ENCODE data around the gene FHIT. TPM values are rescaled to one million over a fixed set of nuclear protein-coding genes. Genes with fewer than 3 reads are reported as not detected.

Gene FHIT
- total and polyA plus RNA-seq, 4 donors, result 2.1 to 14.7 (median 6.6) TPM

DNA sequence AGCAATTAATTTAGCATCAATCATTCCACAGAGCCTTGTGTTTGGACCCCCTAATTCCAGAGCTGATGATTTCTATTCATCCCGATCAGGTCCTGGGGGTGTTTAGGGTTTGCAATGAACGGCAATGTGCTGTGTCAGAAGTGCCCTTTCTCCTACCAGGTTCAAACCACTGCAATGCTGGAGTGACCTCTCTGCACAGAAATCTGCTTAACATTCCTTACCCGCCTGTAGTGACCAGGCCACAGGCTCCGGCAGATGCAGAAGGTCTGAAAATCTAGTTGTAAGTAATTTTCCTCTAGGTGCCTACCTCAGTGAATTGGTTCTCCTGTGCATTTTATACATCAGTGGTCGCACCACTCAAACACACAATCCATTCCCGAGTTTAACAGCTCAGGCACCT lies 1476.1 kb downstream of the FHIT start (continued):
- TF ChIP-seq ZBTB33 (IDR thresholded peaks at IDR 0.05) (no peak), JUND (IDR thresholded peaks at IDR 0.05) (no peak)

DNA sequence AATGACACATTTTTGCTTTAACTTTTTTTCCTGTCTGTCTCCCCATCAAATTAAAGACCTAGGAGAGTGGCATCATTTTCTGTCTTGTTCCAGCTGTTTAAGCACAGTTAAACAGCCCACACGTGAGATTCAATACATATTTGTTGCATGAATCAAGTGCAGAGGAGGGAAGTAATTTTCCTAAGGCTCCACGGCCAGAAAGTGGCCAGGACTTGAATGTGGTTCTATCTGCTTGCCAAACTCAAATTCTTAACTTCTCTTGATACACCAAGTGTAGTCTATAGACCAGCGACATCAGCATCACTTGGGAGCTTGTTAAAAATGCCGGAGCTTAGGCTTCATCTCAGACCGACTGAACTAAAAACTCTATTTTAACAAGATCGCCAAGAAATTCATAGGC lies 1476.6 kb downstream of the FHIT start:
- no peaks in the 10 kb centered on the region for H3K36me3 ChIP-seq (ENCODE audit: control insufficient read depth in 4 of 4, insufficient read depth in 3 of 4, low read depth in 1 of 4, low read length in 3 of 4)
- no peaks in the 10 kb centered on the region for H3K4me1 ChIP-seq (ENCODE audit: control insufficient read depth in 4 of 4, insufficient read depth in 4 of 4, low read length in 3 of 4)
- TF ChIP-seq EGR1 (IDR thresholded peaks at IDR 0.05; ENCODE audit: low read depth in 2 of 2), result no peak
- TF ChIP-seq GABPA (IDR thresholded peaks at IDR 0.05 in 1 of 2, conservative IDR thresholded peaks at IDR 0.05 in 1 of 2), result no peak
- no peak for TF ChIP-seq TAF1 (conservative IDR thresholded peaks at IDR 0.05)
- no peak for TF ChIP-seq HNF4A (conservative IDR thresholded peaks at IDR 0.05)
- TF ChIP-seq FOXA1 (IDR thresholded peaks at IDR 0.05), result no peak
- TF ChIP-seq NR2F2 (IDR thresholded peaks at IDR 0.05), result no peak
- TF ChIP-seq YY1 (IDR thresholded peaks at IDR 0.05), result no peak
- TF ChIP-seq, protein P1, sequence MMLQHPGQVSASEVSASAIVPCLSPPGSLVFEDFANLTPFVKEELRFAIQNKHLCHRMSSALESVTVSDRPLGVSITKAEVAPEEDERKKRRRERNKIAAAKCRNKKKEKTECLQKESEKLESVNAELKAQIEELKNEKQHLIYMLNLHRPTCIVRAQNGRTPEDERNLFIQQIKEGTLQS (IDR thresholded peaks at IDR 0.05), result no peak
- no peaks in the 10 kb centered on the region for H3K9me3 ChIP-seq (ENCODE audit: control insufficient read depth in 4 of 4, low read length in 3 of 4)
- no peak overlapping the region for H3K4me3 ChIP-seq (ENCODE audit: low read depth in 1 of 3, low read length in 3 of 3)
- no peaks in the 10 kb centered on the region for H3K27me3 ChIP-seq (ENCODE audit: control insufficient read depth in 4 of 4, insufficient read depth in 4 of 4, low read length in 3 of 4)
- no peak overlapping the region for H3K9ac ChIP-seq (ENCODE audit: low read depth in 1 of 2, low read length in 2 of 2)
- H3K27ac ChIP-seq (ENCODE audit: low read depth in 1 of 2, low read length in 2 of 2), result no peak overlapping the region
- WGBS, result 90% methylated on average over 6 of the region's 6 CpGs
- no peak for DNase-seq (ENCODE audit: low spot score)

GRCh38 chr3:59774000-59774399 lies 1477.3 kb downstream of the FHIT start:
- Histone ChIP-seq H3K4me3 (ENCODE audit: low read depth in 1 of 3, low read length in 3 of 3) (no peak overlapping the region), H3K27ac (ENCODE audit: low read depth in 1 of 2, low read length in 2 of 2) (no peak overlapping the region), H3K4me1 (ENCODE audit: control insufficient read depth in 4 of 4, insufficient read depth in 4 of 4, low read length in 3 of 4) (no peaks in the 10 kb centered on the region), H3K27me3 (ENCODE audit: control insufficient read depth in 4 of 4, insufficient read depth in 4 of 4, low read length in 3 of 4) (no peaks in the 10 kb centered on the region), H3K9me3 (ENCODE audit: control insufficient read depth in 4 of 4, low read length in 3 of 4) (no peaks in the 10 kb centered on the region), H3K36me3 (ENCODE audit: control insufficient read depth in 4 of 4, insufficient read depth in 3 of 4, low read depth in 1 of 4, low read length in 3 of 4) (no peaks in the 10 kb centered on the region), H3K9ac (ENCODE audit: low read depth in 1 of 2, low read length in 2 of 2) (no peak overlapping the region)
- WGBS, result 81% methylated on average over 6 of the region's 6 CpGs
- TF ChIP-seq NR2F2 (IDR thresholded peaks at IDR 0.05), result no peak
- no peak for TF ChIP-seq TAF1 (conservative IDR thresholded peaks at IDR 0.05)
- TF ChIP-seq YY1 (IDR thresholded peaks at IDR 0.05), result no peak
- no peak for TF ChIP-seq EGR1 (IDR thresholded peaks at IDR 0.05; ENCODE audit: low read depth in 2 of 2)
- no peak for TF ChIP-seq JUND (IDR thresholded peaks at IDR 0.05)
- no peak for TF ChIP-seq HNF4G (IDR thresholded peaks at IDR 0.05)
- TF ChIP-seq SP1 (IDR thresholded peaks at IDR 0.05), result no peak
- no peak for TF ChIP-seq GABPA (IDR thresholded peaks at IDR 0.05 in 1 of 2, conservative IDR thresholded peaks at IDR 0.05 in 1 of 2)
- TF ChIP-seq, protein P2, sequence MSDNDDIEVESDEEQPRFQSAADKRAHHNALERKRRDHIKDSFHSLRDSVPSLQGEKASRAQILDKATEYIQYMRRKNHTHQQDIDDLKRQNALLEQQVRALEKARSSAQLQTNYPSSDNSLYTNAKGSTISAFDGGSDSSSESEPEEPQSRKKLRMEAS (IDR thresholded peaks at IDR 0.05), result no peak
- no peak for TF ChIP-seq ZBTB33 (IDR thresholded peaks at IDR 0.05)
- TF ChIP-seq RXRA (IDR thresholded peaks at IDR 0.05), result no peak
- no peak for TF ChIP-seq REST (IDR thresholded peaks at IDR 0.05)
- DNase-seq (ENCODE audit: low spot score), result no peak

All from liver (tissue), 9 donors.